ENCODE data around the gene MX1. TPM values are rescaled to one million over a fixed set of nuclear protein-coding genes. Genes with fewer than 3 reads are reported as not detected.
A peak's percentile ranks its signal among the peaks of the same experiment; 100 is the strongest.

Gene MX1
- total and polyA plus RNA-seq, 11 donors: 6.2 to 53.9 (median 13.6) TPM

GRCh38 chr21:41491412-41491811, 65.4 kb downstream of the MX1 start:
- ATAC-seq (peak in 1 of 4 donors; percentile 31), DNase-seq (no peak)
- Histone ChIP-seq H3K4me1 (peaks cover 0 to 4% (median 0%) of the 10 kb centered on the region in 12 donors), H3K9me3 (no peaks in the 10 kb centered on the region), H3K4me3 (no peak overlapping the region), H3K27me3 (peaks cover 0 to 19% (median 4%) of the 10 kb centered on the region in 9 donors), H3K36me3 (no peaks in the 10 kb centered on the region), H3K27ac (no peak overlapping the region)
- no peak for TF ChIP-seq POLR2A (IDR thresholded peaks at IDR 0.05)
- no peak for TF ChIP-seq CTCF (IDR thresholded peaks at IDR 0.05)
- 54 to 63% (median 56%) methylated on average over 6 of the region's 6 CpGs for WGBS, 4 donors
- intact Hi-C loops (cut with DNase I): no loop called here

GRCh38 chr21:41494242-41494641, 68.2 kb downstream of the MX1 start:
- no peak overlapping the region for H3K4me3 ChIP-seq
- no peaks in the 10 kb centered on the region for H3K36me3 ChIP-seq
- no peaks in the 10 kb centered on the region for H3K9me3 ChIP-seq
- peaks cover 0 to 20% (median 8%) of the 10 kb centered on the region in 9 donors for H3K27me3 ChIP-seq
- H3K4me1 ChIP-seq: no peaks in the 10 kb centered on the region
- ATAC-seq: no peak
- 91 to 94% (median 93%) methylated on average over 16 of the region's 16 CpGs for WGBS, 4 donors
- no peak overlapping the region for H3K27ac ChIP-seq
- TF ChIP-seq POLR2A (IDR thresholded peaks at IDR 0.05) (no peak), CTCF (IDR thresholded peaks at IDR 0.05) (no peak)
- DNase-seq: no peak
- intact Hi-C loops (cut with DNase I): no loop called here

GRCh38 chr21:41497008-41497407, 71.0 kb downstream of the MX1 start:
- peaks cover 0 to 32% (median 16%) of the 10 kb centered on the region in 9 donors for H3K27me3 ChIP-seq
- WGBS, 4 donors: 84 to 90% (median 88%) methylated on average over 6 of the region's 6 CpGs

GRCh38 chr21:41497788-41498187, 71.7 kb downstream of the MX1 start:
- peaks cover 0 to 32% (median 16%) of the 10 kb centered on the region in 9 donors for H3K27me3 ChIP-seq
- intact Hi-C loops (cut with DNase I): no loop called here
- no peak for TF ChIP-seq CTCF (IDR thresholded peaks at IDR 0.05)

More at GRCh38 chr21:41497008-41497407, 71.0 kb downstream of the MX1 start:
- H3K36me3 ChIP-seq: no peaks in the 10 kb centered on the region
- DNase-seq (no peak), ATAC-seq (no peak)
- no peaks in the 10 kb centered on the region for H3K9me3 ChIP-seq
- no peak overlapping the region for H3K4me3 ChIP-seq
- TF ChIP-seq CTCF (IDR thresholded peaks at IDR 0.05) (no peak), POLR2A (IDR thresholded peaks at IDR 0.05) (no peak)
- no peak overlapping the region for H3K27ac ChIP-seq
- no peaks in the 10 kb centered on the region for H3K4me1 ChIP-seq
- intact Hi-C loops (cut with DNase I): no loop called here

More at GRCh38 chr21:41497788-41498187, 71.7 kb downstream of the MX1 start:
- DNase-seq (no peak), ATAC-seq (no peak)
- Histone ChIP-seq H3K4me3 (no peak overlapping the region), H3K4me1 (no peaks in the 10 kb centered on the region), H3K9me3 (no peaks in the 10 kb centered on the region), H3K36me3 (no peaks in the 10 kb centered on the region), H3K27ac (no peak overlapping the region)
- WGBS, 4 donors: 81 to 91% (median 85%) methylated on average over 8 of the region's 8 CpGs
